GM21825 (cell line): Measurements from ENCODE around the gene LRP6.
"Not testable (repeated sequence)": the region's sequence is repeated elsewhere in the genome, so short reads cannot be mapped to it uniquely, and the experiment has no call there.

Experiments used
- ATAC-seq: cut with Tn5 transposase; IDR thresholded peaks from one replicate; pipeline ENCODE4 v1.9.1; 2021; ENCODE audit warnings: mild to moderate bottlenecking, moderate library complexity; ENCODE audit not compliant: unreplicated experiment

LRP6 gene

DNA sequence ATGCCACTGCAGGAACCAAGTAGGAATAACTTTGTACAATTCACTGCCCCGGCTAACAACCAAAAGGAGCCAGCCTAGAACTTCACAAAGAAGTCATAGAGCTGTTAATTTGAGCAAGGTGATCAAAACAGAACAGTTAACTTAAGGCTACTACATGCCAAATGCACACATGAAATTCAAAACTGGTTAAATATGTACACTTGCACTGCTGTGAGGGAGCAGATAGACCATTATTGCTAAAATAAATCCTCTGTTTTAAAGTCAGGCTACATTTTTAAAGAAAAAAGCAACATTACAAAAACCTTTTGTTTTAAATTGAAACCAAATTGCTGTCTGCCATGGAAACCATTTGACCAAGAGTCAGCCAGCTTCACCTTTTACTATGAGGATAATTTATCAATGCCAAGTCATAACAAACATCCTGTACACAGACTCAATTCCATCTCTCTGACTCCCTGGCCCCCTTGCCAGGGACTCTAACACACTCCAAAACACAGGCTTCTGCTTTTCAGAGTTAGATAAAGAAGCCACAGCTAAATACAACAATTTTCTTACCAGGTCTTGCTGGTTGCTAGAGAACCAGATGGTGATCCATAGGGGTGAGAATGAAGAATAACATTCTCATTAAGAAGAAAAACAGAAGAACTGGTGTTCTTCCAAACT, 84.0 kb downstream of the LRP6 start:
- no peak for ATAC-seq

DNA sequence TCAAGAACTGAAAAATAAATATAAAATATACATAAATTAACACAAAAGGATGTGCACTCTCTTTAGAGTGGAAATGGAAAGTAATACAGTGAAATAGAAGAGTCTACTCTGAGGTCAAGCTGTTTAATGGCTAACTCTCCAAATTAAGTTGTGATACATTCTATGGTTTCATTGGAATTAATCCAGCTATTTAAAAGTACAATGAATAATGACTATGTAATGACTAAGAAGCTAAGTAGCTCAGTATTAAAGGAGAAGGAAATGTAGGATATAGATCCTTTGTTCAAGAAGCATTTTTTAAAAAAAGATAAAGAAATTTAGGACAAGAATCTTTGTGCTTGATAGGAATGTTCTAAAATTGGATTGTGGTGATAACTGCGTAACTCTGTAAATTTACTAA, 85.3 kb downstream of the LRP6 start:
- no peak for ATAC-seq

DNA sequence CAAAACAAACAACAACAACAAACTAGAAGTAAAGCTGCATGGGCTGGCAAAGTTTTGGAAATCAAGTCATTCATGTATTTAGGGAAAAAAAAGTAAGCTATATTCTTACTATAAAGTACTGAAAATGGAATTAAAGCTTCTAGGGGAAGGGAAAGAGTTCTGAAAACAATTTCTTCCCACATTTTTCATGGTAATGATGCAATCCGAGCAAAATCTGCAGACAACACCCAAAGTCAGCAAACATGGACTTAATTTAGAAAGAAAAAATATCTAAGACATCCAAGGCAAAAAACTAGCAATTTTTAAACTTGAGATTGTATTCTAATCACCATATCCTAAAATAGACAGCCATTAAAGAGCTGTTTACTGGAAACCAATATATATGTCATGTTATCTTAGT, 86.3 kb downstream of the LRP6 start:
- no peak for ATAC-seq

DNA sequence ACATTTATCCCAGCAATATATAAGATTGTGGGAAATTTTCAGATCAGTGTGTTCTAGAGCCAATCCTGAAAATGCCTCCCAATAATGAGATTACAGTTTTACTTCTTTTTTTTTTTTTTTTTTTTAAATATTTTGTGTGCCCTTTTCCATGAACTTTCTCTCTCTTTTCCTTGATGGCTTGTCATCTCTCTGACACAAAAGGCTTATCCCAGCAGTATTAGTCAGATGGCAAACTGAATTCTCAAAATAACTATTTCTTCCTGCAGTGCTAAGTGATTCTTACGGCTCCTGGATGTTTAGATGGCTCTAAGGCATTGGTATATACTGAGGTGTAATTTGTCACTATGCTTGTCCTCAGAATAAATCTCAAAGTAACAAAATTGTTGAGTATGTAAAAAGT, 86.7 kb downstream of the LRP6 start:
- ATAC-seq = no peak

DNA sequence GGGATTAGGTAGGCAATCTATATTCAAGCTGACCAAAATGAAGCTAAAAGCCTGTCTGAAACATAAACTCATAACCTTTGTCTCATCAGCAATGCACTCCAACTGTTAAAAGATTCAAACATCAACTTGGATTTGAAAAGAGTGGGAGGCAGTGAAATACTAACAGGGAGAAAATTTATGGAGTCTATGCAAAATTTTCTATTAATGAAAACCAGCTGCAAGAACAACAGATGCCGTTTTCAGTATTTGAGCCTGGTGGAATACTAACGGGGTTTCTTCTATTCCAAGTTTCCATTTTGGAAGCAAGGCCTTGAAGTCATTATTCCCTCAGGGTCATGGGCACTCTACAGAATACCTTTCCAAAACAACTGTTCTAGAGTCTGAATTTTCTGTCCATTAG, 88.3 kb downstream of the LRP6 start:
- ATAC-seq = no peak

DNA sequence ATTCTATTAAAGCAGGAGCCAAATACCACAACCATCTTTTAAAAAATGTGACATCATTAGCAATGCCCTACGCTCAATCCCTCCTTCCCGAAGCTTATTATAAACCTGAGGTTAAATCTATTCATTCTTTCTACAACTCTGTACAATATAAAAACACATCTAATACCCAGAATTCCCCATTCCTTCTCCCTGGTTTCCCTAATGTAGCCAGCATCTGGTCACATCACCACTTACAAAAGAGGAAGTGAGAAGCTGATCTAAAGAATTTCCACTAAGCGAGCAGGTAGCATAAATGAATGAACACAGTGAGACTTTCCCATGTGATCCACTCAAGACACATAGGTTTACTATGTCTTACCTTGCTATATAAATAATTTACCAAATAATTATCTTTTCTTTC, 90.4 kb downstream of the LRP6 start:
- ATAC-seq = no peak

DNA sequence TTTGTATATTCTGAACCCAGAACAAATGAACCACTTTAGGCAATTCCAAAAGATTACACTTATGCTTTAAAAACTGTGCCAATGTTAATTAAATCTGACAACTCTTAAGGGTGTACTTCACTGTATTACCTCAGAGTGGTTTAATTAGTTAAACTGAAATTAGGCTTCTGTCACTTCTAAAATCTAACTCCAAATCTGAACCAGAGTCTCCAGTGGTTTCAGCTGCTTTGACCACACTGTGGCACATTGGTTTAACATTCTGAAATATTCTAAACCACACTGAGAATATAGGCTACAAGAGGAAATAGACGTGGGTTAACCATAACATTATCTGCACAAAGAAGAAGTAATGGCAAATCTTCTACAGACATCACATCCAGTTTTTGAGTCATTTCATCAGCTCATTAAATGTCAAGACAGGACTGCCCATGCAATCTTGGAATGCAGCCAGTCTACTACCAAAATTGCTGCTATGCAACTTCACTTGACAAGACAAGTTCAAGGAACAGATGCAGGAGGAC, 94.8 kb downstream of the LRP6 start:
- peak; percentile 65 for ATAC-seq

DNA sequence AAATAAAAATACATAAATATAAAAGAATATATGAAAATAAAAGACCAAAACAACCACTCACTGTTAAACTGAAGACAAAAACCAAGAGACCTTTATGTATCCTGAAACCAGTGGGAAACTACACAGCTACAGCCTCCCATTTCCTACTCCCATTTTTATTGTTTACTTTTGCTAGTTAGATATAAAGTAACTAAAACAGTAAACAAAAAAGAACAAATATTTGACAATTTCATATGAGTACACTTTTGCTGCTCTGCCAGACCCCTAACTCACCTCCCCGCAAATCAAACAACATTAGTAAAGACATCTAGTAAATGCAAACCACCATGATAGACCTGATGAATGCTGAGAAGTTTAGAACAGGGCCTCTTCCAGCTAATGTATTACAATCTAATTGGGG, 99.0 kb downstream of the LRP6 start:
- no peak for ATAC-seq

DNA sequence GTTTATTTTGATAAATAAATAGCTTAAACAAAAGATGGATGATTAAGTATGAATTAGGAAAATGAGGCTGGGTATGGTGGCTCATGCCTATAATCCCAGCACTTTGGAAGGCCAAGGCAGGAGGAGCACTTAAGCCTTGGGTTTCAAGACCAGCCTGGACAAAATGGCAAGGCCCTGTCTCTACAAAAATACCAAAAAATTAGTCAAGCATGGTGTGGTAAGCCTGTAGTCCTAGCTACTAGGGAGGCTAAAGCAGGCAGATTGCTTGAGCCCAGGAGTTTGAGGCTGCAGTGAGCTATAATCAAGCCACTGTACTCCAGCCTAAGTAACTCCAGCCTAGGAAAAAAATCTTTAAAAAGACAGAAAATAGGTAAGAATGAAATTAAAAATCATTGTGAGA, 100.1 kb downstream of the LRP6 start:
- no peak for ATAC-seq

DNA sequence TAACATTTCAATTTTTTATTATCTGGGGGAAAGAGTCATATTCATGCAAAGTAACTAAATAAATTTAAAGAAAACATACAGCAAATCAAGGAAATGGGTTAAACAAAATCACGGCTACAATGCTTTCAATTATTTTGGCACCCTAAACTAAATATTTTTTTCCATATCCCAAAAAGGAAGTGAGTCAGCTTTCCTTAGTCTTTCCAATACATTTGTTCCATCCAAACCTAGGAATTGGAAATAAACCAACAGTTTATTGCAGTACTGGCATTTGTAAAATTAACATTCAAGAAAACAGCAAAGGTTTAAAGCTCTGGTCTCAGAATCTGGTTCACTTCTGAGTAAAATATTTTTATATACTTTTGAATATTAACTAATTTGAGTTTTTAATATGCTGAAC, 106.9 kb downstream of the LRP6 start:
- no peak for ATAC-seq

DNA sequence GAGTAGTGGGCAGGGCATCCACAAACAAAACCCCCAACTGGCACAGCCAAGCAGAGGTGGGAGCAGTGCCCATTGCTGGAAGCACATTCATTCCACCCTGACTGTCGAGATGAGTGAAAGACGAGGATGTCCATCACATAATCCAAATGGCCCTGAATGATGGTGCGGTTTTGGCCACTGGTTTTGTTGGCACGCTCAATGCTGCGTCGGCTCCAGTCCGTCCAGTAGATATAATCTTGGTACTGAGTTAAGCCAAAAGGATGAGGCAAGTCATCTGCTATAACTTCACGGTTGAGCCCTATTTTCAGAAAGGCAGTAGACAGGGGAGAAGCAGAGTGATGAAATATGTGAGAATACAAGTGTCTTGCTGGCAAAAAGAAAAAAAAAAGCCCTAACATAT, 108.0 kb downstream of the LRP6 start:
- no peak for ATAC-seq

DNA sequence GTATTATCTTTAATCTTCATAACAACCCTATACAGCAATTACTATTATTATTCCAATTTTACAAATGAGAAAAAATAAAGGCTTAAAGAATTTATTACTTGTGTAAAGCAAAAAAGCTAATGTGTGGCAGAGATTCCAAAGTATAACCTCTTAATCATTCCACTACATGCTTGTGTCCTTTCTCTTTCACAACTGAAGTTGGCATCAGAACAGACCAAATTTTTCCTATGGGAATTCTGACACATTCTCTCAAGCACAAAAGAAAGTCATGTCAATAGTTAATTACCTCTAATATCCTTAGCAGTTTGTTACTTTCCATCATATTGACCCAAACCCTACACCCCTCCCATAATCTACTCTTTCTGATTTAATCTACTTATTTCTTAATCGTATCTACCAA, 109.4 kb downstream of the LRP6 start:
- no peak for ATAC-seq

DNA sequence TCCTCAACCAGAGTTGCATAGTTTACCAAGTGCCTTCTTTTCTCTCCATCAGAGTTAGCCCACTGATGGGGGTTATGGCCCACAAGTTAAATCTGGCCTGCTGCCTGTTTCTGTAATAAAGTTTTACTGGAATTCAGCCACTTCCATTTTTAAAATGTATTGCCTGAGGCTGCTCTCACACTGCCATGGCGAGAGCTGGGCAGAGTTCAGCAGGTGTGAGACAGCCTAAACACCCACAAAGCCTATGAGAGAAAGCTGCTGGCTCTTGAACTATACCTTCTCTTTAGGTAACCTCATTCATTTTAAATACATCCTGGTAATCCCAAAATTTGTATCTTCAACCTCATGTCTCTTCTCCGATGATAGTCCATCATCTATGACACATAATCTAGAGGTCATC, 110.0 kb downstream of the LRP6 start:
- no peak for ATAC-seq

DNA sequence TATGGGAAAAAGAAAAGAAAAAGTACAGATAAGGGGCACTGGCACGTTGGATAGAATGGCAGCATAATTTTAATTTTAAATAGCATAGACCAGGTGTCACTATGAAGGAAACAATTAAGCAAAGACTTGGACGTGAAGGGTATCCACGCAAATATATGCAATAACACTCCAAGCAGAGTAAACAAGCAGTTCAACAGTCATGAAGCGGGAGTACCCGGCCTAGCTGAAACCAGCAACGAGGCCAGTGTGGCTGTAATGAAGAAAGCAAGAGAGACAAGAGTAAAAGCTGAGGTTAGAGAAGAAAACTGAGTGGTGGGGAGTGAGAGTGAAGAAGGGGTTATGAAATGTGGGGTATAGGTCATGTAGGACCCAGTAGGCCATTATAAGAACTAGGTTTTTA, 110.7 kb downstream of the LRP6 start:
- ATAC-seq = no peak

DNA sequence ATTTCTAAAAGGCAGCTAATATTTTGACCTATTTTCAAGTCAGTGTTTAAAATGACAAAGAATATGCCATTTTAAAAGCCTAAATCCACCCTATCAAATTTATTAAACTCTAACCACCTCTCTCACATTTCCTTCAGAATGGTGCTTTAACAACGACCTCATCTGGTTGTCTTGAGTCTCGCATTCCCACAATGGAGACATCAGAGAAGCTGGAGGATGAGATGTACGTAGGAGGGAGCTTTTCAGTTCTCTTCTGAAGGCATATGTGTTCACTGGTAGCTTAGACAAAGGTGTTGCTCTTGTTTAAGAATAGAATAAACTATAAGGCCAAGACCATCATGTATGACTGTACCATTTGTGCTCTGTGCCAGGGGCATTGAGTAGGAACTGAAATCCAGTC, 113.2 kb downstream of the LRP6 start:
- no peak for ATAC-seq

DNA sequence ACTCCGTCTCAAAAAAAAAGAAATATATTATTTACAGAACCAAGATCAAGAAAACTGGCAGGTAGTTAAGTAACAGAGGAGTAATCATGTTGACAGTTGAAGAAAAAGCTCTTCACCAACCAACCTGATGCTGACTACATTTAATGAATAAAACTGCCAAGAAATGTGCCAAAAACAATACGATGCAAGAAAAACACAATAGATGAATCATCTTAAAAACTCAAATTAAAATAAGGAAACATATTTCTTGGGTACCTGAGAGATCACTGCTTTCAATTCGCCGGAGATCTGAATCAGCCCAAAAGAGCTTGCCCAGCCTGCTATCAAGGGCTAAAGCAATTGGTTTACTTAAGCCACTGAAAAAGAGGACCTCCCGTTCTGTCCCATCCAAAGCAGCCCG, 119.7 kb downstream of the LRP6 start:
- ATAC-seq = no peak

DNA sequence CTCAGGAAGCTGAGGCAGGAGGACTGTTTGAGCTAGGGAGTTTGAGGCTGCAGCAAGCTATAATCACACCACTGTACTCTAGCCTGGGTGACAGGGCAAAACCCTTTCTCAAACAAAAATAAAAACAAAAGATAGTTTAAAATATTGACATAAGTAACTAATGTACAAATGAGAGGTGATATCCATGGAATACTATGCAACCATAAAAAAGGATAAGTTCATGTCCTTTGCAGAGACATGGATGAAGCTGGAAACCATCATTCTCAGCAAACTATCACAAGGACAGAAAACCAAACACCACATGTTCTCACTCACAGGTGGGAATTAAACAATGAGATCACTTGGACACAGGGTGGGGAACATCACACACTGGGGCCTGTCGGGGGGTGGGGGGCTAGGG, 122.3 kb downstream of the LRP6 start:
- ATAC-seq = not testable (repeated sequence)

DNA sequence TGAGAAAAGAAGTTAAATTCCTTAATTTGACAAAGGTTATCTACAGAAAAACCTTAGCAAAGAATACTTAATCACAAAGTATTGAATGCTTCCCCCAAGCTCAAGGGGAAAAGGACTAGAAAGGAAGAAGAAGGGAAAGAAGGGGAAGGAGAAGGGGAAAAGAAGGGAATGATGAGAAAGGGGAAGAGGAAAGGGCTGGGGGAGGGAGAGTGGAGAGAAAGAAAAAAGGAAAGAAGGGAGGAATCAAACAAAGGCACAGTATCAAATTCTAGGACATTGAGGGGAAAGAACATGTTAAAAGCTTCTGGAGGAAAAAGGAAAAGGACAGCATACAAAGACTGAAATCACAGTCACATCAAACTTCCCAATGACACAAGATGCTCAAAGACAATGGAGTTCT, 125.8 kb downstream of the LRP6 start:
- no peak for ATAC-seq

DNA sequence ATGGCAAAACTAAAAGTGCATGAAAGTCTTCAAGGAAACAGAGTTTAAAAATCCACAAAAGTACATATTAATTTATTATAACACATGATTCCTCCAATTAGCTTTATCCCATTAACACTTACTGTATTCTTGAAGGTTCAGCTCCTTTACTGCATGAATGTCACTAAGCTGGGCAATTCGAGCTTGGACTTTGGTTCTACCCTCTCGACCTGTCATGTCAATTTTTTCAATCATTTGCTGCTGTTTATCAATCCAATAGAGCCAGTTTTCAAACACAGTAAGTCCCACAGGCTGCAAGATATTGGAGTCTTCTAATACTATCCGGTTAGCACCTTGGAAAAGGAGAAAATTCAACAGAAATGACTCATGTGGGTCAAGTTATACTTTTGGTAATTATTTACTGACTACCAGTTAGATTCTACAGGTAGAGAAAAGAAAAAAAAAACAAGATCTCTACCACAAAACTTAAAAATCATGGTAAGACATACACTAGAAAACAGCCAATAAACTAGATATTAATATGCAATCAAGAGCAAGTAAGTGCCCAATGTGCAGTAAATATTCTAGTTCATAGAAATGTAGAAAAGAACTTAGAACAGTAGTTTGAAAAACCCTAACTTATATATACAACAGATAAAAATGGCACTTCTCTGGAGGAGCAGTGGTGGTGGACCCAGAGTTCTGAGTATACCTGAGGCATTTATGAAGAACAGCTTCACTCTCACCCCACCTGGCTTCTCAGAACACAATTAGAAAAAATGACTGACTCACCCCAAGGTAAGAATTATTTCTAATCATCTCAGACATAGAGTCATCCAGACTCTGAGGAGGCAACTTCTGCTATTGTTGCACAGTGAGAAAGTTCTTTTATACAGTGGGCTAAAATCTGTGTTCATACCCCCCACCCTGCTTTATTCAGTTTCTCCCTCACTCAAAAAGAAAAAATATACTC, 128.4 kb downstream of the LRP6 start:
- no peak for ATAC-seq

DNA sequence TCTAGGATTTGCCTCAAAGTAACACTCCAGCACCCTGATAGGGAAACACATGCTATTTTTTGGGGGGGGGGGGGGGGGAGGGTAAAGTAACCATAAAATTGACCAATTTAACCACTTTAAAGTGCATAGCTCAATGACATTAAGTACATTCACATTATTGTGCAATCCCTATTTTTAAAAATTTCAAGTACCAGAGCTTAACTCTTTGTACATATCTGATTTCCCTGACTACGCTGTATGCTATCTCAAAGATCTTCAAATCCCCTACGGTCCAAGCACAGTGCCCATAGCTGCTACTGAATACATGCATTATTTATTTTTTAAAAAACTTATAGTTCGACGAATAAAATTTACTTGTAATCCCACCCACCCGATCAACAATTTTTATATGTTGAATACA, 133.1 kb downstream of the LRP6 start:
- ATAC-seq = no peak

DNA sequence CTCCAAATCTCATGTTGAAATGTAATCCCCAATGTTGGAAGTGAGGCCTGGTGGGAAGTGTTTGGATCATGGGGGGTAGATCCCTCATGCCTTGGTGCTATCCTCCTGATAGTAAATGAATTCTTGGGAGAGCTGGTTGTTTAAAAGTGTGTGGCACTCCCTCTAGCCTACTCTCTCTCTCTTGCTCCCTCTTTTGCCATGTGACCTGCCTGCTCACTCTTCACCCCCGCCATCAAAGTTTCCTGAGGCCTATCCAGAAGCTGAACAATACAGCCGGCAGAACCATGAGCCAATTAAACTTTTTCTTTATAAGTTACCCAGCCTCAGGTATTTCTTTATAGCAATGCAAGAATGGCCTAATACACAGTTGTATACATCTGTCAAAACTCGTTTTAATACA, 133.6 kb downstream of the LRP6 start:
- ATAC-seq = no peak

DNA sequence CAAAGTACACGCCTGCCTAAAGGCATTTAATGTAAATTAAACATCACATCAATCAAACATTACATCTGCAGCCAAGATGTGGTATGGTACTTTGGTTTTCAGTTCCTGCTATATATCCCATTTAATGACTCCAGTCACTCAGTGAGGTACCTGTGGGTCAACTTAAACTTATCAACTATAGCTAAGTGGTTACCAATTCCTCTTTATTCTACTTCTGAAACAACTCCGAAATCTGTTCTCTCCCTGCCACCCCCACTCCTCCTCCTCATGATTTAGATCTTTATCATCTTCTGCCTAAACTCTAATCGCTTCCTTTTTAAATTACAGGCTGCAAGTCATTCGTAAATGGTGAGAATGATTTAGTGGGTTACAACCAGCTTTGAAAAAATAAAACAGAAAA, 138.2 kb downstream of the LRP6 start:
- ATAC-seq = no peak
